ENCODE results near the gene SCARF2. TPM values are rescaled to one million over a fixed set of nuclear protein-coding genes. Genes with fewer than 3 reads are reported as not detected.

Gene SCARF2
- total and polyA plus RNA-seq, 10 donors = 1.1 to 18.0 (median 9.4) TPM

GRCh38 chr22:20426259-20426615, 11.4 kb downstream of the SCARF2 start:
- peak; percentile 47 for DNase-seq
- peaks cover 0 to 48% (median 0%) of the 10 kb centered on the region in 6 donors for H3K36me3 ChIP-seq
- intact Hi-C loops (cut with DNase I; ENCODE audit: low total_unique reads) = no loop called here
- no peak overlapping the region for H3K27ac ChIP-seq
- H3K27me3 ChIP-seq (replicated peaks in 1 of 7) = peaks cover 1 to 87% (median 56%) of the 10 kb centered on the region in 7 donors
- TF ChIP-seq POLR2A (IDR thresholded peaks at IDR 0.05) (no peak), POLR2AphosphoS5 (IDR thresholded peaks at IDR 0.05) (no peak)
- TF ChIP-seq, protein P1, sequence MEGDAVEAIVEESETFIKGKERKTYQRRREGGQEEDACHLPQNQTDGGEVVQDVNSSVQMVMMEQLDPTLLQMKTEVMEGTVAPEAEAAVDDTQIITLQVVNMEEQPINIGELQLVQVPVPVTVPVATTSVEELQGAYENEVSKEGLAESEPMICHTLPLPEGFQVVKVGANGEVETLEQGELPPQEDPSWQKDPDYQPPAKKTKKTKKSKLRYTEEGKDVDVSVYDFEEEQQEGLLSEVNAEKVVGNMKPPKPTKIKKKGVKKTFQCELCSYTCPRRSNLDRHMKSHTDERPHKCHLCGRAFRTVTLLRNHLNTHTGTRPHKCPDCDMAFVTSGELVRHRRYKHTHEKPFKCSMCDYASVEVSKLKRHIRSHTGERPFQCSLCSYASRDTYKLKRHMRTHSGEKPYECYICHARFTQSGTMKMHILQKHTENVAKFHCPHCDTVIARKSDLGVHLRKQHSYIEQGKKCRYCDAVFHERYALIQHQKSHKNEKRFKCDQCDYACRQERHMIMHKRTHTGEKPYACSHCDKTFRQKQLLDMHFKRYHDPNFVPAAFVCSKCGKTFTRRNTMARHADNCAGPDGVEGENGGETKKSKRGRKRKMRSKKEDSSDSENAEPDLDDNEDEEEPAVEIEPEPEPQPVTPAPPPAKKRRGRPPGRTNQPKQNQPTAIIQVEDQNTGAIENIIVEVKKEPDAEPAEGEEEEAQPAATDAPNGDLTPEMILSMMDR (IDR thresholded peaks at IDR 0.05 in 8 of 11, conservative IDR thresholded peaks at IDR 0.05 in 3 of 11) = no peak
- no peaks in the 10 kb centered on the region for H3K9me3 ChIP-seq
- H3K4me1 ChIP-seq = peaks cover 30 to 68% (median 50%) of the 10 kb centered on the region in 6 donors
- WGBS, 5 donors = 79 to 95% (median 81%) methylated on average over 9 to 12 of the region's 12 CpGs
- peak overlapping the region in 6 of 8 donors; percentile 20 to 65 (median 36) for H3K4me3 ChIP-seq

- intact Hi-C loops (cut with DNase I; ENCODE audit: low total_unique reads) = no loop called here
- Histone ChIP-seq H3K9me3 (no peaks in the 10 kb centered on the region), H3K4me1 (peaks cover 24 to 62% (median 45%) of the 10 kb centered on the region in 6 donors), H3K36me3 (peaks cover 0 to 48% (median 0%) of the 10 kb centered on the region in 6 donors), H3K27ac (no peak overlapping the region), H3K4me3 (peak overlapping the region in 7 of 8 donors; percentile 20 to 65 (median 37)), H3K27me3 (replicated peaks in 1 of 7) (peaks cover 0 to 82% (median 51%) of the 10 kb centered on the region in 7 donors)
- WGBS, 5 donors = 0 to 36% (median 17%) methylated on average over 16 to 96 of the region's 96 CpGs
- DNase-seq = peak; percentile 69
- TF ChIP-seq, protein P1 (IDR thresholded peaks at IDR 0.05 in 8 of 11, conservative IDR thresholded peaks at IDR 0.05 in 3 of 11) = no peak
- TF ChIP-seq POLR2AphosphoS5 (IDR thresholded peaks at IDR 0.05) = peak in 1 of 3 donors; percentile 25
These were observed 11.9 kb downstream of the SCARF2 start for GRCh38 chr22:20425566-20426258.

DNA sequence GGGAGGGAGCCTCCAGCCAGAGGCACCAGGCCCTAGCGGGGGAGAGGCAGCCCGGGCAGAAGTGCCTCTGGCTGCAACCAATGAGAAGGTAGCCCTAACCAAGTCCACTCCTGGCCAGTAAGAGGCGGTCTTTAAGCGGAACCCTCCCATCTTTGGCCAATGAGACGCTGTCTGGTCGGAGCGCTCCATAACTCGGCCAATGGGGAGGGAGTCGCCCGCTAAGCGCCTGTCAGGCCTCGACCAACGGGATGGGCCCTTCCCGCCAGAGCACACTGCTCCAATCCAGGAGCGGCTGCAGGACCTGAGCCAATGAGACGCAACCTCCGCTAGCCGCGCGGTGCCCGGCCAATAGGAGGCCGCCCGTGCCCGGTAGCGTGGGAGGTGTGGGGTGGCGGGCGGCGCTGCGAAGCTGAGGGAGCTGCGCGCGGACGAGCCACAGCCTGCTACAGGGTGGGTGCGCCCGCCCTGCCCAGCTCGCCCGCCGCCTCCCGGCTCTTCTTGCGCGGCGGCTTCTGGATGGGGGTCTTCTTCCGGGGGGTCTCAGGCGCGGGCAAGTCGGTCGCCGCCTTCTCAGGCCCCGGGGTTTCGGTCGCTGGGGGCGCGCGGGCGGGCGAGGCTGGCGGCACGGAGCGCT, 12.6 kb downstream of the SCARF2 start:
- peak in 1 of 3 donors; percentile 36 for TF ChIP-seq POLR2AphosphoS5 (IDR thresholded peaks at IDR 0.05)
- TF ChIP-seq, protein P1 (IDR thresholded peaks at IDR 0.05 in 8 of 11, conservative IDR thresholded peaks at IDR 0.05 in 3 of 11) = no peak
- no peak for TF ChIP-seq POLR2A (IDR thresholded peaks at IDR 0.05)
- DNase-seq = peak; percentile 76
- 33 to 53% (median 45%) methylated on average over 14 to 59 of the region's 59 CpGs for WGBS, 5 donors
- Histone ChIP-seq H3K27me3 (replicated peaks in 1 of 7) (peaks cover 0 to 76% (median 44%) of the 10 kb centered on the region in 7 donors), H3K4me1 (peaks cover 18 to 56% (median 38%) of the 10 kb centered on the region in 6 donors), H3K27ac (peak overlapping the region in 5 of 8 donors; percentile 18 to 41 (median 33)), H3K4me3 (peak overlapping the region in 7 of 8 donors; percentile 20 to 65 (median 37)), H3K9me3 (no peaks in the 10 kb centered on the region), H3K36me3 (peaks cover 0 to 44% (median 0%) of the 10 kb centered on the region in 6 donors)
- intact Hi-C loops (cut with DNase I; ENCODE audit: low total_unique reads) = no loop called here

GRCh38 chr22:20424568-20424931, 13.1 kb downstream of the SCARF2 start:
- Histone ChIP-seq H3K4me1 (peaks cover 13 to 51% (median 33%) of the 10 kb centered on the region in 6 donors), H3K9me3 (no peaks in the 10 kb centered on the region), H3K36me3 (peaks cover 0 to 39% (median 0%) of the 10 kb centered on the region in 6 donors), H3K27me3 (replicated peaks in 1 of 7) (peaks cover 0 to 71% (median 39%) of the 10 kb centered on the region in 7 donors), H3K27ac (peak overlapping the region in 5 of 8 donors; percentile 18 to 41 (median 33)), H3K4me3 (no peak overlapping the region)
- WGBS, 5 donors = 66 to 84% (median 75%) methylated on average over 10 to 15 of the region's 15 CpGs
- intact Hi-C loops (cut with DNase I; ENCODE audit: low total_unique reads) = no loop called here
- TF ChIP-seq POLR2A (IDR thresholded peaks at IDR 0.05) (no peak), POLR2AphosphoS5 (IDR thresholded peaks at IDR 0.05) (no peak)
- TF ChIP-seq, protein P1 (IDR thresholded peaks at IDR 0.05 in 8 of 11, conservative IDR thresholded peaks at IDR 0.05 in 3 of 11) = no peak
- DNase-seq = no peak

Data from spleen (tissue), 11 donors.